NCI-H345 treated with DMSO at 0.1 percent for 48 hours (cell line): ENCODE measurements around the gene CXADR.

ENCODE experiments used
- DNase-seq: peaks from one replicate; lab custom pipeline; 2025; ENCODE audit not compliant: unreplicated experiment; lab: John Stamatoyannopoulos, UW

Gene CXADR

GRCh38 chr21:17539323-17539722, 26.5 kb downstream of the CXADR start:
- DNase-seq = no peak

- DNase-seq = no peak
These were observed 27.0 kb downstream of the CXADR start for GRCh38 chr21:17539743-17540341.

- DNase-seq = no peak
These were observed 27.7 kb downstream of the CXADR start for GRCh38 chr21:17540530-17540929.

GRCh38 chr21:17542371-17543011, 29.6 kb downstream of the CXADR start:
- no peak for DNase-seq

- no peak for DNase-seq
These were observed 32.2 kb downstream of the CXADR start for GRCh38 chr21:17545007-17545406.

- DNase-seq = no peak
These were observed 35.4 kb downstream of the CXADR start for GRCh38 chr21:17548262-17548661.

- no peak for DNase-seq
These were observed 37.9 kb downstream of the CXADR start for GRCh38 chr21:17550671-17551308.

- no peak for DNase-seq
These were observed 39.6 kb downstream of the CXADR start for GRCh38 chr21:17552410-17552809.

- no peak for DNase-seq
These were observed 41.3 kb downstream of the CXADR start for GRCh38 chr21:17554120-17554519.

- no peak for DNase-seq
These were observed 42.0 kb downstream of the CXADR start for GRCh38 chr21:17554679-17555465.

- no peak for DNase-seq
These were observed 47.7 kb downstream of the CXADR start for GRCh38 chr21:17560377-17561025.

- DNase-seq = no peak
These were observed 57.9 kb downstream of the CXADR start for GRCh38 chr21:17570786-17571185.

- DNase-seq = no peak
These were observed 59.6 kb downstream of the CXADR start for GRCh38 chr21:17572431-17572830.

GRCh38 chr21:17575076-17575475, 62.2 kb downstream of the CXADR start:
- DNase-seq = no peak

GRCh38 chr21:17576080-17576835, 63.4 kb downstream of the CXADR start:
- no peak for DNase-seq

GRCh38 chr21:17577701-17578100, 64.9 kb downstream of the CXADR start:
- no peak for DNase-seq

GRCh38 chr21:17578162-17578561, 65.3 kb downstream of the CXADR start:
- DNase-seq = no peak

GRCh38 chr21:17578876-17579275, 66.0 kb downstream of the CXADR start:
- no peak for DNase-seq

GRCh38 chr21:17580319-17580718, 67.5 kb downstream of the CXADR start:
- no peak for DNase-seq

- no peak for DNase-seq
These were observed 71.1 kb downstream of the CXADR start for GRCh38 chr21:17583898-17584297.
